ENCODE results near the gene ZNF853.

- TF ChIP-seq, protein P1, sequence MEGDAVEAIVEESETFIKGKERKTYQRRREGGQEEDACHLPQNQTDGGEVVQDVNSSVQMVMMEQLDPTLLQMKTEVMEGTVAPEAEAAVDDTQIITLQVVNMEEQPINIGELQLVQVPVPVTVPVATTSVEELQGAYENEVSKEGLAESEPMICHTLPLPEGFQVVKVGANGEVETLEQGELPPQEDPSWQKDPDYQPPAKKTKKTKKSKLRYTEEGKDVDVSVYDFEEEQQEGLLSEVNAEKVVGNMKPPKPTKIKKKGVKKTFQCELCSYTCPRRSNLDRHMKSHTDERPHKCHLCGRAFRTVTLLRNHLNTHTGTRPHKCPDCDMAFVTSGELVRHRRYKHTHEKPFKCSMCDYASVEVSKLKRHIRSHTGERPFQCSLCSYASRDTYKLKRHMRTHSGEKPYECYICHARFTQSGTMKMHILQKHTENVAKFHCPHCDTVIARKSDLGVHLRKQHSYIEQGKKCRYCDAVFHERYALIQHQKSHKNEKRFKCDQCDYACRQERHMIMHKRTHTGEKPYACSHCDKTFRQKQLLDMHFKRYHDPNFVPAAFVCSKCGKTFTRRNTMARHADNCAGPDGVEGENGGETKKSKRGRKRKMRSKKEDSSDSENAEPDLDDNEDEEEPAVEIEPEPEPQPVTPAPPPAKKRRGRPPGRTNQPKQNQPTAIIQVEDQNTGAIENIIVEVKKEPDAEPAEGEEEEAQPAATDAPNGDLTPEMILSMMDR (conservative IDR thresholded peaks at IDR 0.05; ENCODE audit: low read depth, low read length) = no peak
- TF ChIP-seq EZH2 (IDR thresholded peaks at IDR 0.05; ENCODE audit: borderline replicate concordance, low read depth, low read length, poor library complexity, severe bottlenecking) = no peak
Observed at GRCh38 chr7:6621195-6622133, 6.1 kb downstream of the ZNF853 start.
